A549 (cell line): ENCODE results near the gene TAF8.

Experiments used
- CBX2 ChIP-seq: fragments of 200-600 bp; sonication (generic); IDR thresholded peaks from 2 replicates; pipeline ENCODE4 v1.6.1; 2016; ENCODE audit warnings: low read depth, mild to moderate bottlenecking, borderline replicate concordance
- KDM1A ChIP-seq: fragments of 200-600 bp; sonication (generic); IDR thresholded peaks from 2 replicates; pipeline ENCODE4 v1.6.1; 2016; ENCODE audit warnings: low read depth, mild to moderate bottlenecking
- POLR2A ChIP-seq: IDR thresholded peaks from 2 replicates; pipeline ENCODE4 v1.6.1; 2012; ENCODE audit warnings: mild to moderate bottlenecking, low read length
- USF2 ChIP-seq: fragments of 450-650 bp; IDR thresholded peaks from 2 replicates; pipeline ENCODE4 v1.6.1; 2014; ENCODE audit warnings: antibody characterized with exemption

GRCh38 chr6:42100029-42100901 is 49.9 kb downstream of the TAF8 start:
- TF ChIP-seq CBX2 (no peak), USF2 (no peak), KDM1A (no peak), POLR2A (no peak)
